G401.6 (cell line): ENCODE results near the gene KITLG.
"Not testable (repeated sequence)": the region's sequence is repeated elsewhere in the genome, so short reads cannot be mapped to it uniquely, and the experiment has no call there.

Experiments
- FAIRE-seq: peaks from 2 replicates; lab custom pipeline; 2012; peaks lifted over from hg19 to GRCh38; lab: Jason Lieb, UNC

The KITLG gene

GRCh38 chr12:88538697-88539096 is 41.6 kb downstream of the KITLG start:
- FAIRE-seq: no peak

DNA sequence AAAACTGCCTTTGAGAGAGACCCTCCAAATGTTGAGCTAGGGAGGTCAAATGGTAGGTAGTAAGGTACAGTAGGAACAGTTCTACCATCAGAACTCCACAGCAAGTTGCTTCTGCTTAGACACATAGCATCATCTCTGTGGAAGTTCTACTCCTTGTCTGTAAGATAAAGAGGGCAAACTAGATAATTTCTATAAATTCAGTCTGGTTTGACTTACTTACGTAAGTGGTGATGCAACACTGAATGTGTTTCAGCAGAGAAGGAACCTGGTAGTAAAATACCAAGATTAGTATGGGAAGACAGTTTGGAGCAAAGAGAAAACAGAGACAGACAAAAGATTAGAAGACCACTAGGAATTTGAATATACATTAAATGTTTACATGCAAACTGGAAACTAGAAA is 42.0 kb downstream of the KITLG start:
- no peak for FAIRE-seq

DNA sequence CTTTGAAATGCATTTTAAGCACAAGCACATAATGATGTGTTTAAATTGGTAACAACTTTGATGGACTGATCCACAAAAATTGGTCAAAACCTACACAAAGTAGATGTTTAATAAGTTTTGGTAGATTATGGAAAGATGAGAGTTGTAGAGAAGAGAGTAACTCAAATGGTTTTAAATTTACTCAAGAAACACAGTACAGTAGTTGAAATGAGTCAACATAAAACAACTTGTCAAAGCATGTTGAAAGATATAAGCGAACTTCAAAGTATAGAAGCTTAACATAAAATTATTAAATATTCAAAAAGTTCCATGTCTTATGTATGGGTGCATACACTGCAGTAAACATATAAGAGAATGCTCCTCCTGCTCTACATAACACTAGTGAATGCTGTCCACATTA is 49.4 kb downstream of the KITLG start:
- FAIRE-seq: no peak

- no peak for FAIRE-seq
These were observed 50.5 kb downstream of the KITLG start for GRCh38 chr12:88529531-88530488.

DNA sequence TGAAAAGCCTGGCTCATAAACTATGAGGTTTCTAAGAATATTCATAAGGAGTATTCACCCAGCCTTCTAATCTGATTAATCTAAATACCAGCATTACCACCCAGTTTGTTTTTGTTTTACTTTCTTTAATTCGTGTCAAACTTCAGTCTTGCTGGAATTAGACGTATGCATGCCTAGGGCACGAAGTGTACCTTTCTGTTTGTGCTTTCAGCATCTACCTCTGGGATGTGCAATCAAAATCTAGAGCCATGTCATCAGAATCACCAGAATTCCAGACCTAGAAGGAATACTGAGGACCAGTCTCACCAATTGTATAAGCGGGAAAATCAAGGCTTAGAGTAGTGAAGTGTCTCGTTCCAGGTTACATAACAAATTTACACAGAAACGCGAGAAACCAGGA is 57.3 kb downstream of the KITLG start:
- no peak for FAIRE-seq

DNA sequence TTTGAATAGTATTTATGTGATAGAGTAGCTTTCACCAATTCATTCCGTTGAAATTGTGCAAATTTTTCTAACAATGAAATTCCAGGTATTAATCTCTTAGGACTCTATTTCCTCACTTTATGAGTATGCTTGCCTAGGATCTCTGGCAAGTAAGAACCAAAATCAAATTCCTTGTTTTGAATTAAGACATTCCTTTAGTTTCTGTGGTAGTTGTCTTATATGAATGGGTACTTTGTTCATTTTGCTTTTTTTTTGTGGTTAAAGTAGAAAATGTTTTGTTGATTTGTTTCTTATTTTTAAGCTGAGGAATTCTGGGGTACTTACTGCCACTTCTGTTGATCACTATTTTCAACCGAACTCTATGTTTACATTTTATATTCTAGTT is 59.8 kb downstream of the KITLG start:
- no peak for FAIRE-seq

- no peak for FAIRE-seq
These were observed 60.4 kb downstream of the KITLG start for GRCh38 chr12:88519802-88520435.

- no peak for FAIRE-seq
These were observed 61.3 kb downstream of the KITLG start for GRCh38 chr12:88518863-88519403.

DNA sequence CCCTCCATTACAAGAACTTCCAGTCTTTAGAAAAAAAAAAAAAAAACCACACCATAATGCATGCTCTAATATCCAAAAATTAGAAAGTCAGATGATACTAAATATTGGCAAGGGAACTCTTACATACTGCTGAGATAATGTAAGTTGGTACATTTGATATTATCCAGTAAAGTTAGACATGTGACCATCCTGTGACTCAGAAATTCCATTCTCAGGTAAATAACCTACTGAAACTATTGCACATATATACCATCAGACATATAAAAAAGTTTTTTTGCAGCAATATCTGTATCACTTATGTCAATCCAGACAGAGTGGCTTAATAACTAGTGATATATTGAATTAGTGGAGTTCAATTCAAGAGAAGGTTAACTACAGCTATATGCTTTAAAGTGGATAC is 63.5 kb downstream of the KITLG start:
- FAIRE-seq: no peak

DNA sequence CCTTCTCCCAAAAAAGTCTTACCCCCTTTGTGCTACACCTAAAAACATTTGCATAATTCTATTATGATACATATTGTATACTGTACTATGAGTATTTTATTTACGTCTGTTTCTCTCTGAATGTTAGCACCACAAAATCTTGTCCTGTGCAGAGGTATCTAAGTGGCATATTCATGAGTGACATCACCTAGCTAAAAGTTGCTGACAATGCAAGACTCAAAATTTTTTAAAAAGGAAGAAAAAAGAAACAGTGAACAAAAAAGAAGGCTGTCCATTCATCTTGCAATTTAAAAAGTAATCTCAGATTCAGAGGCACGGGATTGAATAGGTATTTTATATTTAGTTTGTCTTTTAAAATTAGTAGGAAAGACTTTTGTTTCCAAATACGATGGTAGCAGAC is 69.4 kb downstream of the KITLG start:
- FAIRE-seq: no peak

GRCh38 chr12:88509851-88510250 is 70.4 kb downstream of the KITLG start:
- FAIRE-seq: no peak

GRCh38 chr12:88509347-88509746 is 70.9 kb downstream of the KITLG start:
- FAIRE-seq: no peak

GRCh38 chr12:88507851-88508250 is 72.4 kb downstream of the KITLG start:
- not testable (repeated sequence) for FAIRE-seq

- FAIRE-seq: no peak
These were observed 73.0 kb downstream of the KITLG start for GRCh38 chr12:88507270-88507669.

DNA sequence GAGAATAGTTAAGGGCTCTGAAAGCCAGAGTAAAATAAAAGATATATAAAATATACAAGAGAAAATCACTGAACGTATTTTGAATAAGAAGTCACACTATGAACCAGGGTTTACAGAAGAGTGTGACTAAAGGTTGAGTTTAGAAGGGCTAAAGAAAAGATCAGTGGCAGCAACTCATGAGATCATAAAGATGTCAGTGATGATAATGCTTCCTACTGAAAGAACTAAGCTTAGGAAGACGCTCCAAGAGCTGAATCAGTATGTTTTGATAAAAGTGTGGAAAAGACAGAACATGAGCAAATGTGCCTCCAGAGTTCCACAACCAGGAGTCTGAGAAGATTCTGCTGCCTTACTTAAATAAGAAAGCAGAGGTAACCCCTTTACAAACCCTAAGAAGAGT is 74.6 kb downstream of the KITLG start:
- FAIRE-seq: no peak

- FAIRE-seq: no peak
These were observed 77.0 kb downstream of the KITLG start for GRCh38 chr12:88503281-88503703.

DNA sequence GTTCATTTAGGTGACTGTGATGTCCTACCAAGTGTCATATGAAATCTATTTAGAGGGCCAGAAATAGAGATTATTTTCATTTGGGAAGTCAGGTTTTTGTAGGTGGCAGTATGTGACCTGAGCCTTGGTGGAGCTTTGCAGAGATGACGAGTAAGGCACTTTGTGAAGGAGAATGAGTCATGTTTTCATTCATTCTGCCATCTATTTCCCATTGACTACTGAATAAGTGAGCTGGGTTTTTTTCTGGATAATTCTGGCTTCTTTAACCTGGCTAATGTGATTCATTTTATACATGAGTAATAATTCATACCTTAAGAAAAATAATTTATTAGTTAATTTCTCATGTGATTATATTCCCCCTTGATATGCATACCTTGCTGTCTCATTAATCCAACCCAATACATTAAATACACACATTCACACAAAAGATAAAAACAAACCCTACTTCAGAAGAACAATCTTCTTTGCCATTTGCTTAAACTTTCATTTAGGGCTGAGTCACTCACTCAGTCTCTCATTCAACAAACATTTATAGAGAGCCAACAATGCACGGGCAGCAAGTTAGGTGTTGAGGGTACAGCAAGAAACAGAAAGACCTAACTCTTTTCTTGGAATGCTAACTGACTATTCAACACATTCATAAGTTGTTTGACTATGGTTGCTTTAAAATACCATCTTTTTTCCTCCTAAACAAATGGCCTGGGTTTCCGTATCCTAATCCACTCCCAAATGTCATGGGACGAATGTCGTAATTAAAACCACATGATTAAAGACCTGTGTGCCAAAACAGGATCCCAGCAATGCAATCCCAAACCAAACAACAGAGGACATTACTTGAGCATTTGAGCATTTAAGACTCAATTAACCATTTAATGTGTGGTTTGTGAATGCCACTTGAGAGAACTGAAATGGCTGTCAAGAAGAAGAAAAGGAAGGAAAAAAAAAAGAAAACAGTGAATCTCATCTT is 78.0 kb downstream of the KITLG start:
- no peak for FAIRE-seq

DNA sequence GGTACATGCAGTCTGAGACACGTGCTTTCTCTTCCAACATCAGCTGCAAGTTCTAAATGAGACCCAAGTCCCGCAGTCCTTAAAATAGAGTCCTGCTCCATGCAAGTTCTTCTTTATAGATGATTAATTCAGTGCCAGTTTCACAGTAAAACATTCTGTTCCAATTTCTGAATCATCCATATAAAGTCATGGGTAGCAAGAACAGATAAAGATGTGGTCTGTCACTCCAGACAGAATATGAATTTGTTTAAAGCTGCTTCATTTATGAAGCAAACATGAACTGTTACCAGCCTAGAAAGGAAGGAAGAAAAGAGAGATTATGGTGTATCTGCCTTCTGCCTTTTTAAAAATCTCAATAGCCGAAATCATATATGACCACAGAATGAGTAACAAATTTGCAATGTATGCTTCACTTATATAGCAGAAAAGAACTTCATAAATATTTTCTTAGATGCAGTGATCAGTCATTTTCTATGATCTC is 83.3 kb downstream of the KITLG start:
- FAIRE-seq: no peak

GRCh38 chr12:88496429-88496828 is 83.8 kb downstream of the KITLG start:
- FAIRE-seq: no peak

DNA sequence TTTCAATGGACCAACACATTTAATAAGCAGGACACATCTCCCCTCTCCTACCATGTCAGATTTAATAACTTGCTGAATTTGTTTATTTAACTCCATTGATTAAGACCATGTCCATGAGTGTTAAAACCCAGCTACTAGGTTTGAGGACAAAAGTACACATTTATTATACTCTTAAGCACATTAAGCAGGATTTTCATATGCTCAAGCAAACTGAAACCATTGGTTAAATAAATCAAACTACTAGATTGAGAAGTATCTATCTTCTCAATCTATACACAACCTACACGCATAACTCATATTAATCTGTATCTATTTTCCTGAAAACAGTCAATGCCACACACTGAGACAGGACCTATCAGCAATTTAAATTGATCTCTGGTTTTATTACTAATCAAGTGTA is 85.2 kb downstream of the KITLG start:
- no peak for FAIRE-seq

GRCh38 chr12:88494520-88494919 is 85.8 kb downstream of the KITLG start:
- FAIRE-seq: no peak

GRCh38 chr12:88493636-88494035 is 86.6 kb downstream of the KITLG start:
- FAIRE-seq: no peak
